WTC11 (cell line): ENCODE measurements around the gene CLVS2. TPM values are rescaled to one million over a fixed set of nuclear protein-coding genes. Genes with fewer than 3 reads are reported as not detected.

ENCODE experiments used
- ATAC-seq: fragments of 200-7000 bp; cut with Tn5 transposase; 2 replicates; pipeline ENCODE4 v1.10.0; 2021; ENCODE audit warnings: mild to moderate bottlenecking, moderate library complexity
- CTCF ChIA-PET: fragments of 300-600 bp; sonication (Branson Sonifier 250); formaldehyde crosslinking; loops from one replicate; lab custom pipeline; 2021; ENCODE audit warnings: antibody characterized with exemption; lab: Charles Lee
- POLR2A ChIA-PET: fragments of 350-600 bp; sonication (Branson Sonifier 250); formaldehyde crosslinking; loops from one replicate; lab custom pipeline; 2021; ENCODE audit warnings: antibody characterized with exemption; lab: Charles Lee
- DNase-seq: peaks from one replicate; pipeline ENCODE4 v3.0.0; 2021; ENCODE audit warnings: low spot score
- H3K27ac Mint-ChIP-seq: 2 replicates; pipeline ENCODE4 v1.8.0; 2021; ENCODE audit warnings: mixed read lengths
- H3K27me3 Mint-ChIP-seq: 2 replicates; pipeline ENCODE4 v1.8.0; 2021; ENCODE audit warnings: low read depth, mild to moderate bottlenecking, moderate library complexity, mixed read lengths
- H3K36me3 Mint-ChIP-seq: 2 replicates; pipeline ENCODE4 v1.8.0; 2021; ENCODE audit warnings: mixed read lengths
- H3K4me1 Mint-ChIP-seq: 2 replicates; pipeline ENCODE4 v1.8.0; 2022; ENCODE audit warnings: mixed read lengths
- H3K4me3 Mint-ChIP-seq: 2 replicates; pipeline ENCODE4 v1.8.0; 2021; ENCODE audit warnings: mild to moderate bottlenecking, moderate library complexity, mixed read lengths
- H3K9me3 Mint-ChIP-seq: 2 replicates; pipeline ENCODE4 v1.8.0; 2021; ENCODE audit warnings: mixed read lengths
- AR ChIP-seq: fragments of 250-450 bp; sonication (Bioruptor Pico); IDR thresholded peaks from 2 replicates; pipeline ENCODE4 v1.9.0; 2021; ENCODE audit warnings: mild to moderate bottlenecking
- ATF2 ChIP-seq: sonication (generic); formaldehyde crosslinking; IDR thresholded peaks from 2 replicates; pipeline ENCODE4 v1.8.1; 2022; ENCODE audit warnings: low read depth, missing genetic modification reagents, borderline replicate concordance
- CBFB ChIP-seq: sonication (generic); formaldehyde crosslinking; IDR thresholded peaks from 2 replicates; pipeline ENCODE4 v1.8.1; 2022; ENCODE audit warnings: mild to moderate bottlenecking, low read depth, missing genetic modification reagents
- E2F5 ChIP-seq: sonication (generic); formaldehyde crosslinking; IDR thresholded peaks from 2 replicates; pipeline ENCODE4 v1.8.1; 2022; ENCODE audit warnings: mild to moderate bottlenecking, moderate library complexity, missing genetic modification reagents
- ERG ChIP-seq: fragments of 250-450 bp; sonication (Bioruptor Pico); IDR thresholded peaks from 2 replicates; pipeline ENCODE4 v1.8.0; 2021; ENCODE audit warnings: mild to moderate bottlenecking
- ETV6 ChIP-seq: sonication (generic); formaldehyde crosslinking; IDR thresholded peaks from 2 replicates; pipeline ENCODE4 v1.8.1; 2022; ENCODE audit warnings: mild to moderate bottlenecking, missing genetic modification reagents
- MLX ChIP-seq: sonication (generic); formaldehyde crosslinking; IDR thresholded peaks from 2 replicates; pipeline ENCODE4 v1.8.1; 2023; ENCODE audit warnings: mild to moderate bottlenecking, missing genetic modification reagents, moderate library complexity
- NFYB ChIP-seq: sonication (generic); formaldehyde crosslinking; conservative IDR thresholded peaks from 2 replicates; pipeline ENCODE4 v1.8.0; 2022; ENCODE audit warnings: low read depth, missing genetic modification reagents
- SMAD4 ChIP-seq: sonication (generic); formaldehyde crosslinking; IDR thresholded peaks from 2 replicates; pipeline ENCODE4 v1.8.0; 2022; ENCODE audit warnings: mild to moderate bottlenecking, missing genetic modification reagents
- STAT6 ChIP-seq: sonication (generic); formaldehyde crosslinking; conservative IDR thresholded peaks from 2 replicates; pipeline ENCODE4 v1.8.1; 2023; ENCODE audit warnings: mild to moderate bottlenecking, low read depth, missing genetic modification reagents, moderate library complexity
- TCF7 ChIP-seq: sonication (generic); formaldehyde crosslinking; IDR thresholded peaks from 2 replicates; pipeline ENCODE4 v1.8.0; 2022; ENCODE audit warnings: mild to moderate bottlenecking, low read depth, missing genetic modification reagents, moderate library complexity
- ZBTB21 ChIP-seq: sonication (generic); formaldehyde crosslinking; IDR thresholded peaks from 2 replicates; pipeline ENCODE4 v1.8.1; 2023; ENCODE audit warnings: mild to moderate bottlenecking, missing genetic modification reagents, borderline replicate concordance
- ZNF281 ChIP-seq: sonication (generic); formaldehyde crosslinking; IDR thresholded peaks from 2 replicates; pipeline ENCODE4 v1.8.0; 2023; ENCODE audit warnings: mild to moderate bottlenecking, missing genetic modification reagents
- ZNF396 ChIP-seq: fragments of 250-450 bp; sonication (Bioruptor Pico); IDR thresholded peaks from 2 replicates; pipeline ENCODE4 v1.8.0; 2021; ENCODE audit warnings: mild to moderate bottlenecking, moderate library complexity, borderline replicate concordance
- ZNF512 ChIP-seq: sonication (generic); formaldehyde crosslinking; IDR thresholded peaks from 2 replicates; pipeline ENCODE4 v1.8.1; 2022; ENCODE audit warnings: missing genetic modification reagents, borderline replicate concordance
- total RNA-seq: library from RNA; stranded (reverse); gene quantifications from 3 replicates; pipeline ENCODE4 v1.2.3, GENCODE V29; 2021

CLVS2 gene
- total RNA-seq, 1 experiment from 2014 or later, result 0.90 TPM

- TF ChIP-seq NFYB (CRISPR knock-in tag) (no peak), STAT6 (CRISPR knock-in tag) (no peak), CBFB (CRISPR knock-in tag) (no peak), TCF7 (no peak), E2F5 (CRISPR knock-in tag) (no peak), ERG (CRISPR knock-in tag) (no peak), ZNF396 (no peak), AR (no peak), ETV6 (no peak), MLX (no peak)
Observed at GRCh38 chr6:123091896-123092271, 95.8 kb downstream of the CLVS2 start (continued).

GRCh38 chr6:123094795-123095194 is 98.8 kb downstream of the CLVS2 start:
- CTCF ChIA-PET, result no interaction called here
- no peak for ATAC-seq
- TF ChIP-seq ATF2 (CRISPR knock-in tag) (no peak), SMAD4 (CRISPR knock-in tag) (no peak), ZNF281 (no peak), ZBTB21 (CRISPR knock-in tag) (no peak), ZNF512 (CRISPR knock-in tag) (no peak)
- TF ChIP-seq, all 79 proteins: peak for 0
- H3K36me3 Mint-ChIP-seq, result no peaks in the 10 kb centered on the region
- no peak overlapping the region for H3K27ac Mint-ChIP-seq
- DNase-seq, result no peak
- H3K9me3 Mint-ChIP-seq, result no peaks in the 10 kb centered on the region
- POLR2A ChIA-PET, result no interaction called here
- no peaks in the 10 kb centered on the region for H3K4me1 Mint-ChIP-seq
- no peak overlapping the region for H3K4me3 Mint-ChIP-seq
- no peaks in the 10 kb centered on the region; the same call in 1 of the 2 replicates for H3K27me3 Mint-ChIP-seq
